Keratinocyte (primary cell): ENCODE data around the gene FREM2. TPM values are rescaled to one million over a fixed set of nuclear protein-coding genes. Genes with fewer than 3 reads are reported as not detected.
A peak's percentile ranks its signal among the peaks of the same experiment; 100 is the strongest.

Source experiments
- DNase-seq: peaks from one replicate; pipeline ENCODE4 v3.0.0-alpha.2; 2011; ENCODE audit warnings: low read depth, missing footprints, low spot score
- FAIRE-seq: peaks from 2 replicates; lab custom pipeline; 2011; peaks lifted over from hg19 to GRCh38; lab: Jason Lieb, UNC
- H2AFZ ChIP-seq: 2 replicates; pipeline ENCODE4 v1.6.0; 2012; ENCODE audit warnings: low read length, control low read depth, inconsistent platforms; ENCODE audit not compliant: control insufficient read depth
- H3K27ac ChIP-seq: 2 replicates; pipeline ENCODE4 v1.5.1; 2011; ENCODE audit warnings: low read length; ENCODE audit not compliant: control insufficient read depth, insufficient read depth
- H3K27me3 ChIP-seq: 3 replicates; pipeline ENCODE4 v1.6.0; 2011; ENCODE audit warnings: low read length; ENCODE audit not compliant: control insufficient read depth, insufficient read depth; ENCODE audit errors: extremely low read depth
- H3K36me3 ChIP-seq, 2 experiments: 2 replicates in 1 of 2; 3 replicates in 1 of 2; pipeline ENCODE4 v1.5.1; 2011; ENCODE audit warnings: low read length in 2 of 2, mild to moderate bottlenecking in 1 of 2; ENCODE audit not compliant: control insufficient read depth in 2 of 2, insufficient read depth in 2 of 2; ENCODE audit errors: extremely low read depth in 1 of 2
- H3K4me1 ChIP-seq: 3 replicates; pipeline ENCODE4 v1.5.1; 2011; ENCODE audit warnings: low read length; ENCODE audit not compliant: control insufficient read depth, insufficient read depth; ENCODE audit errors: extremely low read depth
- H3K4me2 ChIP-seq: 3 replicates; pipeline ENCODE4 v1.6.0; 2011; ENCODE audit warnings: low read depth, low read length; ENCODE audit not compliant: control insufficient read depth, insufficient read depth; ENCODE audit errors: extremely low read depth
- H3K4me3 ChIP-seq, 3 experiments: fragments of 200-600 bp in 1 of 3; sonication (generic) in 1 of 3; 2 replicates in 2 of 3; 3 replicates in 1 of 3; pipeline ENCODE4 v1.5.1; 2011 to 2016; ENCODE audit warnings: low read length in 3 of 3, mild to moderate bottlenecking in 3 of 3, control low read depth in 2 of 3, inconsistent platforms in 1 of 3, low read depth in 1 of 3, mixed read lengths in 1 of 3, mixed run types in 1 of 3, moderate library complexity in 1 of 3; ENCODE audit not compliant: control insufficient read depth in 2 of 3, insufficient read depth in 2 of 3; ENCODE audit errors: extremely low read depth in 1 of 3
- H3K79me2 ChIP-seq: 2 replicates; pipeline ENCODE4 v1.6.0; 2012; ENCODE audit warnings: low read length; ENCODE audit not compliant: control insufficient read depth, insufficient read depth
- H3K9ac ChIP-seq: 3 replicates; pipeline ENCODE4 v1.6.0; 2011; ENCODE audit warnings: low read length; ENCODE audit not compliant: control insufficient read depth, insufficient read depth; ENCODE audit errors: extremely low read depth
- H3K9me1 ChIP-seq: 3 replicates; pipeline ENCODE4 v1.6.0; 2011; ENCODE audit warnings: low read length; ENCODE audit not compliant: control insufficient read depth, insufficient read depth; ENCODE audit errors: extremely low read depth
- H3K9me3 ChIP-seq: 2 replicates; pipeline ENCODE4 v1.5.1; 2012; ENCODE audit warnings: low read depth, low read length; ENCODE audit not compliant: control insufficient read depth
- H4K20me1 ChIP-seq: 3 replicates; pipeline ENCODE4 v1.6.0; 2011; ENCODE audit warnings: low read length; ENCODE audit not compliant: control insufficient read depth, insufficient read depth; ENCODE audit errors: extremely low read depth
- EZH2 ChIP-seq: IDR thresholded peaks from one replicate; pipeline ENCODE4 v1.6.1; 2012; ENCODE audit warnings: inconsistent platforms, mild to moderate bottlenecking, low read length, moderate library complexity
- dilution Hi-C: fragments of 300-500 bp; cut with MboI; formaldehyde crosslinking; loops from one replicate; pipeline ENCODE4 v1.7.0; 2020; ENCODE audit warnings: low sequenced_read_pairs; ENCODE audit not compliant: extremely low pct_ligation_motif_present
- polyA plus RNA-seq, 5 experiments: library from polyadenylated mRNA; depleted of rRNA in 3 of 5; stranded (reverse) in 3 of 5; stranded (forward) in 1 of 5; unstranded in 1 of 5; fragments of >200 nt; gene quantifications; 1 replicate in 1 of 5; 2 replicates in 3 of 5; 3 replicates in 1 of 5; pipeline versions ENCODE4 v1.2.1 to v1.2.3, GENCODE V29; 2011 to 2012; ENCODE audit warnings: missing spikeins in 2 of 5, low read depth in 1 of 5, low replicate concordance in 1 of 5
- TF ChIP-seq, protein P1 (sequence below), 3 experiments: IDR thresholded peaks in 1 of 3; conservative IDR thresholded peaks in 1 of 3; optimal IDR thresholded peaks in 1 of 3; 2 replicates in 2 of 3; 3 replicates in 1 of 3; pipeline versions ENCODE3 to v1.5.1; 2011; ENCODE audit warnings: low read length in 3 of 3, mild to moderate bottlenecking in 3 of 3, moderate library complexity in 2 of 3, control low read depth in 1 of 3, inconsistent platforms in 1 of 3; ENCODE audit not compliant: insufficient read depth in 2 of 3; ENCODE audit errors: extremely low read depth in 1 of 3

The FREM2 gene
- polyA plus RNA-seq, 1 donor (not counting 4 experiments of a cell fraction or from before 2014, with no cell fraction given): 0.01 TPM

DNA sequence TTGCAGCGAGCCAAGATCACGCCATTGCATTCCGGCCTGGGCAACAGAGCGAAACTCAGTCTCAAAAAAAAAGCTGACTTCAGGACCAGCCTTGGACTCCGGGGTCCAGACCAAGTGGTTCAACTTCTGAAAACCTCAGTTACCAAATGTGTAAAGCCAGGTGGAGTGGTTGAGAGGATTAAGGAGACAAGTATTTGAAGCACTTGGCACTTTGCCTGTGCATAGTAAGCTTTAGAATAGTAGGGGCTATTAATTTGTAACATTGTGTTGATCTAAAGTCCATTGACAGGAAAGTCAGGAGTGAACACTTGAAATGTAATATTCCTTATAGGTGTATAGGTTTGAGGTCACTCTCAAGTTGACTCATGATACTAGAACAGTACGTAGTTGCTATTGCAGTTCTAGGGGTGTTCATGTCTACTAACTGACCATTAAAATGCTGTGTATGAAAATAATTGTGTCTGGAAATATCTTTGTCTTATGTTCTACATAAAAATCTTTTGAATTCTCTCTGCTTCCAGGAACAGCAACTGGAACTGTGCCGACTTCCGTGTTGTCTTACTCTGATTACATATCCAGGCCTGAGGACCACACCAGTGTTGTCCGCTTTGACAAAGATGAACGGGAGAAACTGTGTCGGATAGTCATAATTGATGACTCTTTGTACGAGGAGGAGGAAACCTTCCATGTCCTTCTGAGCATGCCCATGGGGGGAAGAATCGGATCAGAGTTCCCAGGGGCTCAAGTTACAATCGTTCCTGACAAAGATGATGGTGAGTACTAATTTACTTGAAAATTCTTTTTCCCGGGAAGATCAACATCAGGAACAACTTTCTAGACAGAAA is 97.4 kb downstream of the FREM2 start:
- Histone ChIP-seq H3K4me1 (no peaks in the 10 kb centered on the region), H3K27ac (no peak overlapping the region), H3K27me3 (no peaks in the 10 kb centered on the region), H3K9me3 (no peaks in the 10 kb centered on the region), H2AFZ (no peak overlapping the region), H3K9me1 (no peaks in the 10 kb centered on the region), H3K9ac (no peak overlapping the region), H3K4me2 (no peak overlapping the region), H3K36me3 (no peaks in the 10 kb centered on the region), H3K4me3 (no peak overlapping the region), H3K79me2 (no peaks in the 10 kb centered on the region), H4K20me1 (no peaks in the 10 kb centered on the region)
- no peak for FAIRE-seq
- no peak for DNase-seq
- dilution Hi-C loops: no loop called here
- no peak for TF ChIP-seq EZH2
- TF ChIP-seq, protein P1, sequence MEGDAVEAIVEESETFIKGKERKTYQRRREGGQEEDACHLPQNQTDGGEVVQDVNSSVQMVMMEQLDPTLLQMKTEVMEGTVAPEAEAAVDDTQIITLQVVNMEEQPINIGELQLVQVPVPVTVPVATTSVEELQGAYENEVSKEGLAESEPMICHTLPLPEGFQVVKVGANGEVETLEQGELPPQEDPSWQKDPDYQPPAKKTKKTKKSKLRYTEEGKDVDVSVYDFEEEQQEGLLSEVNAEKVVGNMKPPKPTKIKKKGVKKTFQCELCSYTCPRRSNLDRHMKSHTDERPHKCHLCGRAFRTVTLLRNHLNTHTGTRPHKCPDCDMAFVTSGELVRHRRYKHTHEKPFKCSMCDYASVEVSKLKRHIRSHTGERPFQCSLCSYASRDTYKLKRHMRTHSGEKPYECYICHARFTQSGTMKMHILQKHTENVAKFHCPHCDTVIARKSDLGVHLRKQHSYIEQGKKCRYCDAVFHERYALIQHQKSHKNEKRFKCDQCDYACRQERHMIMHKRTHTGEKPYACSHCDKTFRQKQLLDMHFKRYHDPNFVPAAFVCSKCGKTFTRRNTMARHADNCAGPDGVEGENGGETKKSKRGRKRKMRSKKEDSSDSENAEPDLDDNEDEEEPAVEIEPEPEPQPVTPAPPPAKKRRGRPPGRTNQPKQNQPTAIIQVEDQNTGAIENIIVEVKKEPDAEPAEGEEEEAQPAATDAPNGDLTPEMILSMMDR (optimal IDR thresholded peaks at IDR 0.05 in 1 of 3, IDR thresholded peaks at IDR 0.05 in 1 of 3, conservative IDR thresholded peaks at IDR 0.05 in 1 of 3; ENCODE audit: extremely low read depth in 1 of 3, insufficient read depth in 2 of 3, low read length in 3 of 3): no peak

DNA sequence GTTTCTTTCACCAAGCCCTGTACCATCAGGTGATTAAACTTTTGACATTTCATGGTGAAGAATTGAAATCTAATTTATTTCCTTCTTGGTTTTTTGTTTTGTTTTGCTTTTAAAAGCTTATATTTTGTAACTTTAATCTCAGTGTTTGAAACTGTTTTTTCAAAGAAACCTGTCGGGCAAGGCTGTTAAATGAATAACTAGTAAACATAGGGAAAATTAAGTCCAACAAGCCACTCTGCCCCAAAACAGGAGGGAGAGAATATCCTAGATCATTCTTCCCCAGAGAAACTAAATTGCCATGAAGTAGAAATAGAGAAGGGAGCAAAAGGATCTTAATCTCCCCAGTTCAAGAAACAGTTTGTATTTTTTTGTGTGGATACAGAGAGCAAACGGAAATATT is 98.2 kb downstream of the FREM2 start:
- no peak overlapping the region for H3K4me3 ChIP-seq
- H3K36me3 ChIP-seq: no peaks in the 10 kb centered on the region
- TF ChIP-seq, protein P1 (optimal IDR thresholded peaks at IDR 0.05 in 1 of 3, IDR thresholded peaks at IDR 0.05 in 1 of 3, conservative IDR thresholded peaks at IDR 0.05 in 1 of 3; ENCODE audit: extremely low read depth in 1 of 3, insufficient read depth in 2 of 3, low read length in 3 of 3): no peak
- TF ChIP-seq EZH2: no peak
- H4K20me1 ChIP-seq: no peaks in the 10 kb centered on the region
- H3K9me3 ChIP-seq: no peaks in the 10 kb centered on the region
- DNase-seq: no peak
- H3K4me1 ChIP-seq: no peaks in the 10 kb centered on the region
- H3K79me2 ChIP-seq: no peaks in the 10 kb centered on the region
- H2AFZ ChIP-seq: peak overlapping the region; percentile 21
- FAIRE-seq: no peak
- no peak overlapping the region for H3K4me2 ChIP-seq
- H3K9me1 ChIP-seq: no peaks in the 10 kb centered on the region
- dilution Hi-C loops: no loop called here
- H3K27ac ChIP-seq: no peak overlapping the region
- H3K9ac ChIP-seq: no peak overlapping the region
- H3K27me3 ChIP-seq: no peaks in the 10 kb centered on the region
